ENCODE measurements around the gene ZFX. TPM values are rescaled to one million over a fixed set of nuclear protein-coding genes. Genes with fewer than 3 reads are reported as not detected.
"Not testable (repeated sequence)": the region's sequence is repeated elsewhere in the genome, so short reads cannot be mapped to it uniquely, and the experiment has no call there.

ZFX gene
- total and polyA plus RNA-seq, 4 donors, result 7.5 to 72.4 (median 32.5) TPM

GRCh38 chrX:24125028-24125612 lies 24.4 kb upstream of the ZFX start:
- peaks cover 0 to 17% (median 0%) of the 10 kb centered on the region in 5 donors for H3K4me1 ChIP-seq (ENCODE audit: control insufficient read depth in 5 of 5, insufficient read depth in 5 of 5, low read length in 5 of 5)
- no peaks in the 10 kb centered on the region for H3K36me3 ChIP-seq (ENCODE audit: control insufficient read depth in 4 of 4, insufficient read depth in 4 of 4, low read length in 4 of 4)
- ATAC-seq (ENCODE audit: insufficient read depth, low FRiP score) (no peak), DNase-seq (no peak)
- peaks cover 0 to 20% (median 17%) of the 10 kb centered on the region in 3 donors for H3K27me3 ChIP-seq (ENCODE audit: control insufficient read depth in 3 of 3, insufficient read depth in 3 of 3, low read length in 2 of 3)
- no peak overlapping the region for H3K9ac ChIP-seq (ENCODE audit: insufficient read depth in 1 of 2, low read length in 2 of 2)
- H3K4me3 ChIP-seq, result no peak overlapping the region
- H3K9me3 ChIP-seq (ENCODE audit: control insufficient read depth in 4 of 4, insufficient read depth in 3 of 4, low read length in 3 of 4), result no peaks in the 10 kb centered on the region
- no peak for TF ChIP-seq CTCF (IDR thresholded peaks at IDR 0.05; ENCODE audit: control extremely low read depth, extremely low read depth)
- 70 to 88% methylated on average over 8 of the region's 8 CpGs for WGBS, 2 donors
- no peak overlapping the region for H3K27ac ChIP-seq (ENCODE audit: low read depth in 1 of 2, low read length in 1 of 2)

GRCh38 chrX:24131476-24131875 lies 18.1 kb upstream of the ZFX start:
- H3K27ac ChIP-seq (ENCODE audit: low read depth in 1 of 2, low read length in 1 of 2), result no peak overlapping the region
- no peaks in the 10 kb centered on the region for H3K9me3 ChIP-seq (ENCODE audit: control insufficient read depth in 4 of 4, insufficient read depth in 3 of 4, low read length in 3 of 4)
- H3K9ac ChIP-seq (ENCODE audit: insufficient read depth in 1 of 2, low read length in 2 of 2), result no peak overlapping the region
- no peak overlapping the region for H3K4me3 ChIP-seq
- DNase-seq (no peak), ATAC-seq (ENCODE audit: insufficient read depth, low FRiP score) (no peak)
- peaks cover 3 to 23% (median 22%) of the 10 kb centered on the region in 3 donors for H3K27me3 ChIP-seq (ENCODE audit: control insufficient read depth in 3 of 3, insufficient read depth in 3 of 3, low read length in 2 of 3)
- no peak for TF ChIP-seq CTCF (IDR thresholded peaks at IDR 0.05; ENCODE audit: control extremely low read depth, extremely low read depth)
- H3K4me1 ChIP-seq (ENCODE audit: control insufficient read depth in 5 of 5, insufficient read depth in 5 of 5, low read length in 5 of 5), result peaks cover 0 to 2% (median 0%) of the 10 kb centered on the region in 5 donors
- no peaks in the 10 kb centered on the region for H3K36me3 ChIP-seq (ENCODE audit: control insufficient read depth in 4 of 4, insufficient read depth in 4 of 4, low read length in 4 of 4)
- 88 to 91% methylated on average over 1 of the region's 1 CpG for WGBS, 2 donors

GRCh38 chrX:24133312-24133711 lies 16.2 kb upstream of the ZFX start:
- no peaks in the 10 kb centered on the region for H3K36me3 ChIP-seq (ENCODE audit: control insufficient read depth in 4 of 4, insufficient read depth in 4 of 4, low read length in 4 of 4)
- no peak overlapping the region for H3K4me3 ChIP-seq

GRCh38 chrX:24135768-24136167 lies 13.8 kb upstream of the ZFX start:
- not testable (repeated sequence) for ATAC-seq (ENCODE audit: insufficient read depth, low FRiP score)

More at GRCh38 chrX:24133312-24133711, 16.2 kb upstream of the ZFX start:
- TF ChIP-seq CTCF (IDR thresholded peaks at IDR 0.05; ENCODE audit: control extremely low read depth, extremely low read depth), result no peak
- no peaks in the 10 kb centered on the region for H3K9me3 ChIP-seq (ENCODE audit: control insufficient read depth in 4 of 4, insufficient read depth in 3 of 4, low read length in 3 of 4)
- ATAC-seq (ENCODE audit: insufficient read depth, low FRiP score), result no peak
- H3K9ac ChIP-seq (ENCODE audit: insufficient read depth in 1 of 2, low read length in 2 of 2), result no peak overlapping the region
- H3K27ac ChIP-seq (ENCODE audit: low read depth in 1 of 2, low read length in 1 of 2), result no peak overlapping the region
- no peak for DNase-seq
- peaks cover 3 to 30% (median 23%) of the 10 kb centered on the region in 3 donors for H3K27me3 ChIP-seq (ENCODE audit: control insufficient read depth in 3 of 3, insufficient read depth in 3 of 3, low read length in 2 of 3)
- WGBS, 2 donors, result 80 to 92% methylated on average over 5 of the region's 5 CpGs
- peaks cover 0 to 2% (median 0%) of the 10 kb centered on the region in 5 donors for H3K4me1 ChIP-seq (ENCODE audit: control insufficient read depth in 5 of 5, insufficient read depth in 5 of 5, low read length in 5 of 5)

More at GRCh38 chrX:24135768-24136167, 13.8 kb upstream of the ZFX start:
- not testable (repeated sequence) for H3K4me3 ChIP-seq; DNase-seq; H3K9me3 ChIP-seq (ENCODE audit: control insufficient read depth in 4 of 4, insufficient read depth in 3 of 4, low read length in 3 of 4); H3K27ac ChIP-seq (ENCODE audit: low read depth in 1 of 2, low read length in 1 of 2); H3K9ac ChIP-seq (ENCODE audit: insufficient read depth in 1 of 2, low read length in 2 of 2); H3K36me3 ChIP-seq (ENCODE audit: control insufficient read depth in 4 of 4, insufficient read depth in 4 of 4, low read length in 4 of 4); H3K4me1 ChIP-seq (ENCODE audit: control insufficient read depth in 5 of 5, insufficient read depth in 5 of 5, low read length in 5 of 5)
- 69 to 82% methylated on average over 4 to 7 of the region's 9 CpGs for WGBS, 2 donors
- peaks cover 3 to 26% (median 15%) of the 10 kb centered on the region in 3 donors for H3K27me3 ChIP-seq (ENCODE audit: control insufficient read depth in 3 of 3, insufficient read depth in 3 of 3, low read length in 2 of 3)
